ENCODE results near the gene BAIAP2.

BAIAP2 gene

DNA sequence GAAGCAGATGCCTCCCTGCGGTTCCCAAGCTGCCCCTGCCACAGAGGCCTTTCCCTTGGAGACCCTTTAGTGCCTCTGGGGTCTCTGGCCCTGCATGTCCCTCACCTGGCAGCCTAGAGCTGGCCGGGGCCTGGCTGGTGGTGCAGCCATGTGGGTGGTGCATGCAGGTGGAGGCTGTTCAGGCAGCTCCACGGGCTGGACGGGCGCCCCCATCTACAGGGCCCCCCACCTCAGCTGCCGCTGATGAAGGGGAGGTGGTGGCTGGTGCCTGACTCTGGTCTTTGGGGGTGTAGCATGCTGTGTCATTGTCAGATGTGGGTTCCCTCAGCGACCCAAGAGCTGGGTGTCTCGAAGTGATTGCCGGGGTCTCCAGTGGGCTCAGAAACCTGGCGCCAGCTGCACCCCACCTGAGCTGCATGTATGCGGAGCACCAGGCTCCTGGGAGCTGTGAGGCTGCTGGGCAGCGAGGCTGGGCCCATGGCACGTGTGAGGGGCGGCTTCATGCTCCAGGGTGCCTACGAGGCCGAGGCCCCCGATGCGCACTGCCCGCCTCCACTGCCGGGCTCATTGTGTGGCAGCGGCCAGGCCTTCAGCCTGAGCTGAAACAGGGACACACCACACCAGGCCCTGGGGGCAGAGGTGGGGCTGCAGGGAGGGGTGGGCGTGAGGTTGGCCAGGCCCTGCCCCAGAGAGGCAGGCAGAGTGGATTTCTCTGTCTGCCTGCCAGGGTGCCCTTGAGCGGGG is 57.0 kb downstream of the BAIAP2 start:
- DNase-seq, result no peak

DNA sequence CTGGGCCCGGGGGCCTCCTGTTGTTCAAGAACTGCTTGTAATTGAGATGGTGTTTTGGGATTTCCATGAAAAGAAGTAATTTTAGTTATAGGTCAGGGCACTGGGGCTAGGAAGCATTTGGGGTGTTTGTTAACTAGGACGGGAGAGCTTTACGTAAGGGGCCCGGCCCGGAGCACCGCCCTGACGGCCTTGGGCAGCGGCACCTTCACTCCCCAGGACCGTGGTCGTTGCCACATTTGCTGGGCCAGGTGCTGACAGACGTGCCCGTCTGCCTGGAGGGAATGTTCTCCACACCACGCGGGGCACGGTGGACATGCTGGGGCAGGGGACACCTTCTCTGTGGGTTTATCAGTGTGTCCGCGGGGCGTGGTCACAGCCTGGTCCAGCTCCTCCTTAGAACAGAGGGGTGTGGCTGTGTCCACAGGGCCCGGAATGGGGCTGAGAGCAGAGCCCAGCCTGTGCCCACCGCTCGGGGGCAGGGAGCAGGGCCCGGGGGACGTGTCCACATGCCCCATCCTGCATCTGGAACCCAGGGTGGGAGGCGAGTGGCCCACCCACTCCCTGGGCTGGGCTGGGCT is 57.7 kb downstream of the BAIAP2 start:
- DNase-seq, result no peak

DNA sequence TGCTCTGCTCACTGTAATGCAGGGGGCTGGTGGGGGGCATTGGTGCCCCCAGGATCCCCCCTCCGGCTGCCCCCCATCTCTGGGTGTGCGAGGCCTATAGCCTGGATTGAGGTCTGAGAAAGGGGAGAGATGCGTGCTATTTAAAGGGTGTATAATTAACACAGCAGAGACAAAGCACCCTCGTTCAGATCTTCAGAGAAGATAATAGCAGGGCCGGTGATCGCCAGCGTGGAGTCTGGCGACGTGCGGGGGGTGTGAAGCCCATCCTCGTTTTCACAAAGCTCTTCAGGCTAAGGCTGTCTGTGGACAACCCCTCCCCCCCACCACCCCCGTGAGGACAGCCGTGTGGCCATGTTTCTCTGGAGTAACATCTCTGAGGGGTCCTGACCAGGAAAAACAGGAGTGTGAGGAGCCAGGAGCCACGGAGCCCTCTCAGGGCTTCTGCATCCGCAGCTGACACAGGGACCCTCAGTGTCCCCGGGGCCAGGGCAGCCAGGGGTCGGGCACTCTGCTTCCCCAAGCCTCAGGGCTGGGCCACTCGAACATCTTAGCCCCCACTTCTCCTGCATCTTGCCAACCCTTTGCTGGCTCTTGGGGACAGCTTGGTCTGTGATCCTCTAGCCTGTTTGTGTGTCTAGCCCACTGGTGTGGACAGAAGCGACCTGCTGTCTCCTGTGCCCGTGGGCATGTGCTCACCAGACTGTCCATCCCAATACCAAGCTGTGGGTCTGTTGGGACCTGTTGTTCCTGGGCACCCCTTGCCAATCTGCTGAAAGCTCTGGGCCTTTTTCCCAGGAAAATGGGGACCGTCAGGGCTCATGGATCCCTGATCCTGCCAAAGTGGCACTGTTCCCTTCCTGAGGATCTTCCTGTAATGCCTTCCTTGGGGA is 58.9 kb downstream of the BAIAP2 start:
- no peak for DNase-seq

DNA sequence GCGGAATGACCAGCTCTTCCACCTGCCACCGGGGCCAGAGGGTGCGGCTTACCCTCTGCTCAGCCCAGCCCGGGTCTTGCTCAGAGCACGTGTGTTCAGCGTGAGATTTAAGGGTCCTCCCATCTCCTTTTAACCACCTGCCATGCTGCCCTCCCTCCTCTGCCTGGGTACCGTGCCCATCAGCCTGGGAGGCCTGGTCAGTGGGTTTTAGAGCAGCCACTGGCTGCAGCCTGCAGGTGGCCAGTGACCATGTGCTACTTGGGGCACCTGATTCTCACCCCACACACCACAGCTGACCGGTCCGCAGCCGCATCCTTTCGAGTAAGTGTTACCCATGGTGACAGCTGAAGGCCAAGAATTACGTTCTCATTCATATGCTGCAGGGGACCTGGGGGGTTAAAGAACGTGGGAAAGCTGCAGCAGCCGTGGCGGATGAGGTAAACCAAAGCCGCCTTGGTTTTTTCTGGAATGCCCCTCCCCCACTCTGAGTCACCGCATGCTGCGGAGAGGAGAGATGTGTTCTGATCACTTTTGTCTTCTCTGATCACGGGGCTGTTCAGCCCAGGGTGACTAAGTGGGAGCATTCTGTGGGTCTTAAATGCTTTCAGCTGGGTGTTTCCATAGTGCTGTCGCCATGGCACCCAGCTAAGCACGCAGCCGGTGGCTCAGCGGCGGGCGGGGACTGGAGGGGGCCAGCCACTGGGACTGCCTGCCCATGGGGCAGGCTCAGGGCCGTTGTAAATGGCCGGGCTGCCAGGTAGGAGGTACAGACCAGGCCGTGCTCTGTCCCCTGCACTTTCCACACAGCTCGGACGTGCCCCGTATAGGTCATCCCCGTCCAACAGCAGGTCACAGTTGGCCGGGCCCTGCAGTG is 59.8 kb downstream of the BAIAP2 start:
- DNase-seq, result peak; percentile 92

DNA sequence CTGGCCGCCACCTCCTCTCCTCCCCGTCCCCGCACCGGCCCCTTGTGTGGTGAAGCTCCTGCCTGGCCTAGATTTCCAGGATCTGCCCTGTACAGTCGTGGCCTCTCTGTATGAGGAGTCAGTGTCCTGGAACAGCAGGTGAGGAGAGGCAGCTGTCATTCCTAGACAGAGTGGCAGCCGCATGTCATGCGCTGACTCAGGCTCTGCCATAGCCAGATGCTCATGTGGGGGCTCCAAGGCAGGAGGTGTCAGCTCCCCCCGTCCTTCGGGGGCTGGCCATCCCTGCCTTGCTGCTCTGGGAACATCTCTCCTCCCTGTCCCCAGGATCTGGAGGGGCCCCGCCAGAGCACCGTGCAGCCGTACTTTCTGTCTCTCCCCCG is 60.4 kb downstream of the BAIAP2 start:
- DNase-seq, result peak; percentile 30

- no peak for DNase-seq
These were observed 61.8 kb downstream of the BAIAP2 start for GRCh38 chr17:81096741-81097133.

GRCh38 chr17:81097134-81097942 is 62.4 kb downstream of the BAIAP2 start:
- peak; percentile 47 for DNase-seq

- DNase-seq, result peak; percentile 13
These were observed 63.0 kb downstream of the BAIAP2 start for GRCh38 chr17:81097943-81098308.

DNA sequence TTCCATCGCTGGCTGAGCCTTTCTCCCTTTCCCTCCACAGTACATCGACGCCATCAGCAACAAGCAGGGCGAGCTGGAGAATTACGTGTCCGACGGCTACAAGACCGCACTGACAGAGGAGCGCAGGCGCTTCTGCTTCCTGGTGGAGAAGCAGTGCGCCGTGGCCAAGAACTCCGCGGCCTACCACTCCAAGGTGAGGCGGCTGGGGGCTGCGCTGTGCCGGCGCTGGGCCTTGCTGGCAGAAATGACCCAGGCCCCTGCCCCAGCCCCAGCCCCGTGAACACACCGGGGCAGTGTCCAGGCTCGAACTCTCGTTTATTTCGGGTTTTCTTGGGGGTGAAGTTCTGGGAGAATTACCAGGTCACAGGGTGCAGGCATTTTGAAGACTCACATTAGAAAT is 64.9 kb downstream of the BAIAP2 start:
- DNase-seq, result no peak

- no peak for DNase-seq
These were observed 65.7 kb downstream of the BAIAP2 start for GRCh38 chr17:81100668-81101067.

GRCh38 chr17:81101614-81102306 is 66.8 kb downstream of the BAIAP2 start:
- peak; percentile 88 for DNase-seq

DNA sequence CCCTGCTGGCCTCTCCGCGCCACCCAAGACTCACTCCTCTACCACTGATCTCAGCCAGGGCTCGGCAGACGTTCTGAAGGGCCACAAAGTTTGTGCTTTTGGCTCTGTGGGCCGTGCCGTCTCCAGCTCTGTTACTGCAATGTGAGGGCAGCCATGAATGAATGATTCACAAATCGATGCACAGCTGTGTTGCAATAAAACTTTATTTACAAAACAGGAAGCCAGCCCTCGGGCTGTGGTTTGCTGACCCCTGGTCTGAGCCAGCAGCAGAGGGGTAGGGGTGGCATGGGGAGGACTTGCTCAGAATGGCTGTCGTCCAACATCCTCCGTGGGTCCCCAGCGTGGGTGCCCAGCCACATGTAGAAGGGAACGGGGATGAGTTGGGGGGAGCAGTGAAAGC is 67.4 kb downstream of the BAIAP2 start:
- DNase-seq, result no peak

DNA sequence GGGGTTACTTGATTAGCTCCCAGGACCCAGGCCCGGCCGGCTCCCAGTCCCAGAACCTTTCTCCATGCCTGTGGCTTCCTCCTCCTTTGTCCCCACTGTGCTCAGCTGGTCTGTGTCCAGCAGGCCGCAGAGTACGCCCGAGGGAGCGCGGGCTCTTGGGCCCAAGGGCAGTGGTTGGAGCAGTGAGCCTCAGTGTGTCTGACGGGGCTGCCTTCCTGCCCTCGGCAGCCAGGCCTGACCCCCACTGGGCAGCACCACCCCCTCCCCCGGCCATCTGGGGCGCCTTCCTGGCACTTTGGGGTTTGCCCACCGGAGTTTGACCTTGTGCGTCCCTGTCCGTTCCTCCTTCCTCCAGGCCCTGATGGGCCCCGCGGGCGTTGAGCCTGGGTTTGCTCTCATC is 67.9 kb downstream of the BAIAP2 start:
- no peak for DNase-seq

DNA sequence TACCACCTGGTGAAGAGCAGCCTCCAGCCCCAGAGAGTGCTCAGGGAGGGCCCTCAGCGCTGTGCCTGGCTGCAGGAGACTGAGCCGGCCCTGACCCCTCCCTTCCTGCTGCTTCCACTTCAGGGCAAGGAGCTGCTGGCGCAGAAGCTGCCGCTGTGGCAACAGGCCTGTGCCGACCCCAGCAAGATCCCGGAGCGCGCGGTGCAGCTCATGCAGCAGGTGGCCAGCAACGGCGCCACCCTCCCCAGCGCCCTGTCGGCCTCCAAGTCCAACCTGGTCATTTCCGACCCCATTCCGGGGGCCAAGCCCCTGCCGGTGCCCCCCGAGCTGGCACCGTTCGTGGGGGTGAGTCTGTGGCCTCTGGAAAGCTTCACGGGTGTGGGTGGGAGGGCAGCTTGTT is 68.4 kb downstream of the BAIAP2 start:
- DNase-seq, result no peak

- no peak for DNase-seq
These were observed 71.8 kb downstream of the BAIAP2 start for GRCh38 chr17:81106716-81107115.

- no peak for DNase-seq
These were observed 73.3 kb downstream of the BAIAP2 start for GRCh38 chr17:81108220-81108619.

- no peak for DNase-seq
These were observed 75.0 kb downstream of the BAIAP2 start for GRCh38 chr17:81109957-81110356.

- DNase-seq, result no peak
These were observed 75.6 kb downstream of the BAIAP2 start for GRCh38 chr17:81110488-81111040.

- DNase-seq, result no peak
These were observed 76.1 kb downstream of the BAIAP2 start for GRCh38 chr17:81111066-81111465.

GRCh38 chr17:81112450-81112849 is 77.5 kb downstream of the BAIAP2 start:
- DNase-seq, result no peak

DNA sequence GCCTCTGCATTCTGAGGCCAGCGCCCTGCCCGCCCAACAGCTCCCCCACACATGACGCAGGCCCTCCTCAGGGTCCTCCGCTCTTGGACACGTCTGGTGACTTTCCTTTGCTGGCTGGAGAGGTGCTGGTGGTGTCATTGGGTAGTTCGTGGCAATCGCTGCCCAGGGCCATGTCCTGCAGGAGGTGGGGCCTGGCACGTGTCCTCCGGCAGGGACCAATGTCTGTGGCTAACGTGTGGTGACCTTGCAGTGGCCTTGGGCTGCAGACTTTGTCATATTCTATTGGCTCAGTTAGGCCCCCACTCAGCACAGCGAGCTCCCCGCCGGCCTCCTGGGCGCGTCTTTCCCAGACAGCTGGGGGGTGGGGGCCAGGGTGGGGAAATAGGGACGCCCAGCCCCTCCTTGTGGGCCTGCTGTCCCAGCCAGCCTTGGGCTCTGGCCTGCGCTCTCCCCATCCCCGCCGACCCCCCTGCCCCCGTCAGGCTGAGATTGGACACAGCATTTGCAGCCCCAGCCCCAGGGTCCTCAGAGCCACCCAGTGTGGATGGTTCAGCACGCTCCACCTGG is 78.3 kb downstream of the BAIAP2 start:
- DNase-seq, result no peak

All from stimulated activated CD4-positive, alpha-beta T cell treated with anti-CD3 and anti-CD28 coated beads, Interleukin-4, amount 100 ng/mL, for 24 hours (primary cell).